A673 (cell line): ENCODE data around the gene FNDC11. TPM values are rescaled to one million over a fixed set of nuclear protein-coding genes. Genes with fewer than 3 reads are reported as not detected.

Experiments
- BruUV-seq: library from RNA; stranded (reverse); fragments of 400-500 nt; replicated peaks from 2 replicates; lab custom pipeline; 2021; lab: Mats Ljungman, UMichigan
- CTCF ChIA-PET: fragments of 300-600 bp; sonication (Branson Sonifier 250); formaldehyde crosslinking; loops from one replicate; lab custom pipeline; 2022; ENCODE audit warnings: antibody characterized with exemption; lab: Charles Lee
- POLR2A ChIA-PET: fragments of 300-600 bp; sonication (Branson Sonifier 250); formaldehyde crosslinking; loops from one replicate; lab custom pipeline; 2022; ENCODE audit warnings: antibody characterized with exemption; ENCODE audit not compliant: low non-redundant PET; lab: Charles Lee
- DNase-seq: peaks from one replicate; pipeline ENCODE4 v3.0.0-alpha.2; 2015; ENCODE audit warnings: low spot score
- H3K27ac ChIP-seq: fragments of 200-600 bp; sonication (generic); 2 replicates; pipeline ENCODE4 v1.5.1; 2016; ENCODE audit warnings: mixed run types, low read depth, mild to moderate bottlenecking, mixed read lengths, antibody characterized with exemption, low read length; ENCODE audit not compliant: poor library complexity, severe bottlenecking
- H3K27me3 ChIP-seq: fragments of 200-600 bp; sonication (generic); replicated peaks from 2 replicates; pipeline ENCODE4 v1.6.1; 2017; ENCODE audit warnings: mixed run types, low read depth, mild to moderate bottlenecking, mixed read lengths, antibody characterized with exemption, low read length; ENCODE audit not compliant: insufficient read depth, poor library complexity
- H3K36me3 ChIP-seq: fragments of 200-600 bp; sonication (generic); 2 replicates; pipeline ENCODE4 v1.6.1; 2016; ENCODE audit warnings: mixed run types, mild to moderate bottlenecking, mixed read lengths, antibody characterized with exemption, low read length; ENCODE audit not compliant: insufficient read depth, poor library complexity, severe bottlenecking
- H3K4me1 ChIP-seq: fragments of 200-600 bp; sonication (generic); 2 replicates; pipeline ENCODE4 v1.6.1; 2017; ENCODE audit warnings: mixed run types, mild to moderate bottlenecking, mixed read lengths, antibody characterized with exemption, low read length; ENCODE audit not compliant: insufficient read depth, poor library complexity, severe bottlenecking
- H3K4me3 ChIP-seq: fragments of 200-600 bp; sonication (generic); 2 replicates; pipeline ENCODE4 v1.5.1; 2016; ENCODE audit warnings: low read depth, mixed run types, mild to moderate bottlenecking, mixed read lengths, low read length; ENCODE audit not compliant: poor library complexity, severe bottlenecking
- H3K9me3 ChIP-seq: fragments of 200-600 bp; sonication (generic); 2 replicates; pipeline ENCODE4 v1.6.1; 2016; ENCODE audit warnings: mixed run types, low read depth, mild to moderate bottlenecking, mixed read lengths, antibody characterized with exemption, low read length; ENCODE audit not compliant: poor library complexity, severe bottlenecking
- EZH2 ChIP-seq: fragments of 200-600 bp; sonication (generic); IDR thresholded peaks from 2 replicates; pipeline ENCODE4 v1.6.1; 2017; ENCODE audit warnings: borderline replicate concordance, low read depth, mild to moderate bottlenecking, mixed read lengths, antibody characterized with exemption, low read length; ENCODE audit not compliant: poor library complexity, severe bottlenecking
- intact Hi-C: fragments of 100-400 bp; cut with micrococcal nuclease; formaldehyde crosslinking; loops from one replicate; pipeline ENCODE4 v1.10.0; 2022; ENCODE audit not compliant: unreplicated experiment
- total RNA-seq: library from RNA; stranded (reverse); gene quantifications from 2 replicates; pipeline ENCODE4 v1.2.3, GENCODE V29; 2021
- TF ChIP-seq, protein P1 (sequence below): fragments of 300-800, 200-600 bp; sonication (generic); conservative IDR thresholded peaks from 2 replicates; pipeline ENCODE4 v1.5.1; 2017; ENCODE audit warnings: low read depth, mild to moderate bottlenecking, antibody characterized with exemption, low read length, moderate library complexity, mixed read lengths

The FNDC11 gene
- total RNA-seq, 1 experiment from 2014 or later: 0.21 TPM

DNA sequence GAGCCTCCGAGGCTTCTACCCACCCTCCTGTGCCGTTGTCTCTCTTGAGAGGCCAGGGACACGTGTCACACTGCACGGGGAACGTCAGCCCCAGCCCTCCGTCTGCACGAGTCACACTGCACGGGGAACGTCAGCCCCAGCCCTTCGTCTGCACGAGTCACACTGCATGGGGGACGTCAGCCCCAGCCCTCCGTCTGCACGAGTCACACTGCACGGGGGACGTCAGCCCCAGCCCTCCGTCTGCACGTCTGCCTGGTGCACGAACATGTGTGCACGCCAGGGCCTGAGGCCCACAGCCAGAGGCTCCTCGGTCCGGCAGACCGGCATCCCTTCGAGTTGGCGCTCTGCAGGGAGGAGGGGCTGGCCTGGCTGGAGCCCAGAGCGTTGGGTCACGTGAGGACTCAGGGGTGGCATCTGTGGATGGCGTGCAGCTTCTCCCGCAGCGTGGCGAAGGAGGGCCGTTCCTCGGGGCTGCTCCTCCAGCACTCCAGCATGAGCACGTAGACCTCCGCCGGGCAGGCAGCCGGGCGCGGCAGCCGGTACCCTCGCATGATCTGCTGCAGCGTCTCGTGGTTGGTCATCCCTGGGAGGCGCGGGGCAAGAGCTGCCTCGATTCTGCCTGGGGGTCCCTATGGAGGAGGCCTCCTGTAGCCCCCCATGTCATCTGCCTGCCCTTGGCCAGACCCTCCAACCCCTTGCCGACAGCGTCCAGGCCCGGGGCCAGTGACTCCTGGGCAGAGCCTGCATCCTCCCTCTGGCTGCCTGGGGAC is 13.4 kb upstream of the FNDC11 start:
- ChIA-PET POLR2A (interaction anchor here (0.5 kb wide), 1 partner anchor 34 kb away, joined by 4 read pairs; the partner anchor contains the start of gene HELZ2), CTCF (no interaction called here)
- TF ChIP-seq, protein P1, sequence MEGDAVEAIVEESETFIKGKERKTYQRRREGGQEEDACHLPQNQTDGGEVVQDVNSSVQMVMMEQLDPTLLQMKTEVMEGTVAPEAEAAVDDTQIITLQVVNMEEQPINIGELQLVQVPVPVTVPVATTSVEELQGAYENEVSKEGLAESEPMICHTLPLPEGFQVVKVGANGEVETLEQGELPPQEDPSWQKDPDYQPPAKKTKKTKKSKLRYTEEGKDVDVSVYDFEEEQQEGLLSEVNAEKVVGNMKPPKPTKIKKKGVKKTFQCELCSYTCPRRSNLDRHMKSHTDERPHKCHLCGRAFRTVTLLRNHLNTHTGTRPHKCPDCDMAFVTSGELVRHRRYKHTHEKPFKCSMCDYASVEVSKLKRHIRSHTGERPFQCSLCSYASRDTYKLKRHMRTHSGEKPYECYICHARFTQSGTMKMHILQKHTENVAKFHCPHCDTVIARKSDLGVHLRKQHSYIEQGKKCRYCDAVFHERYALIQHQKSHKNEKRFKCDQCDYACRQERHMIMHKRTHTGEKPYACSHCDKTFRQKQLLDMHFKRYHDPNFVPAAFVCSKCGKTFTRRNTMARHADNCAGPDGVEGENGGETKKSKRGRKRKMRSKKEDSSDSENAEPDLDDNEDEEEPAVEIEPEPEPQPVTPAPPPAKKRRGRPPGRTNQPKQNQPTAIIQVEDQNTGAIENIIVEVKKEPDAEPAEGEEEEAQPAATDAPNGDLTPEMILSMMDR: no peak
- no peak for TF ChIP-seq EZH2
- peaks cover 15% of the 10 kb centered on the region for H3K27me3 ChIP-seq
- no peaks in the 10 kb centered on the region for H3K36me3 ChIP-seq
- BruUV-seq: no TSS peak
- peaks cover 5% of the 10 kb centered on the region for H3K4me1 ChIP-seq
- no peak for DNase-seq
- no peaks in the 10 kb centered on the region for H3K9me3 ChIP-seq
- intact Hi-C loops: no loop called here
- no peak overlapping the region for H3K27ac ChIP-seq
- H3K4me3 ChIP-seq: no peak overlapping the region

DNA sequence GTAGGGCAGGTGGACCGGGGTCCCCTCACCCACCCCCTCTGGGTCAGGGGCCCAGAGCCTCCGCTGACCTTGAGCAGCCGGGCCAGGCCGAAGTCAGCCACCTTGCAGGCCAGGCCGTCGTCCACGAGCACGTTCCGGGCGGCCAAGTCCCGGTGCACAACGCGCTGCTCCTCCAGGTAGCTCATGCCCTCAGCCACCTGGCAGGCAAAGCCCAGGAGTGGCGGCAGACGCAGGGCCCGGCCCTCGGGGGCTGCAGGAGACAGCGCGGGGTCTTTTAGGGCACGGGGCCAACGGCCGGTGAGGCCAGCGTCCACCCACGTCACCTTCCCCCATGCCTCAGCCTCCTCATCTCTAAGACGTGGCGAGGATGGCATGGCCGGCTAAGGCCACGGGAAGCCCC is 12.6 kb upstream of the FNDC11 start:
- TF ChIP-seq, protein P1: no peak
- no peak for TF ChIP-seq EZH2
- Histone ChIP-seq H3K27me3 (peaks cover 23% of the 10 kb centered on the region), H3K36me3 (no peaks in the 10 kb centered on the region), H3K27ac (no peak overlapping the region), H3K9me3 (no peaks in the 10 kb centered on the region), H3K4me1 (peaks cover 5% of the 10 kb centered on the region), H3K4me3 (no peak overlapping the region)
- intact Hi-C loops: no loop called here
- no peak for DNase-seq
- CTCF ChIA-PET: no interaction called here
- POLR2A ChIA-PET: interaction anchor here (0.5 kb wide), 1 partner anchor 33 kb away, joined by 4 read pairs; the partner anchor contains the start of gene HELZ2
- no TSS peak for BruUV-seq

DNA sequence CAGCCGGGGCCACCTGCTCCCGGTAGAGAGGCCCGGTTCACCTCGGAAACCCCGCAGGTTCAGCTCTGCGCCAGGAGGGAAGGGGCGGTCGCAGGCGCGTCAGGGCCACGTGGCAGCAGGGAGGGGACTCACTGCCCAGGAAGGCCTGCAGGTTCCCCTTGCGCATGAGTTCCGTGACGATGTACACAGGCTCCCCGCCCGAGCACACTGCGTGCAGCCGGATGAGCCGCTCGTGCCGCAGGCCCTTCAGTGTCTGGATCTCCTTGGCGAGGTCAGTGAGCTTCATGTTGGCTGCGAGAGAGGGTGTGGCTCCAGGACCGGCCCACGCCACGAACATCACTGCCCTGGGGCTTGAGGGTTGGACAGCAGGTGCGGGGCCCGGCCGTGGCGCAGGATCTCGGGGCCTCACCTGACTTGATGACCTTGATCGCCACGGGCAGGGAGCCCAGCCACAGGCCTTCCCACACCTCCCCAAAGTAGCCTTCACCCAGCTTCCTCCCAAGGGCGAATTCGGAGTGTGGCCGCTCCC is 11.9 kb upstream of the FNDC11 start:
- ChIA-PET POLR2A (interaction anchor here (0.5 kb wide), 1 partner anchor 116 kb away, joined by 3 read pairs; the partner anchor contains the start of gene RTEL1), CTCF (no interaction called here)
- Histone ChIP-seq H3K27ac (no peak overlapping the region), H3K36me3 (no peaks in the 10 kb centered on the region), H3K27me3 (peaks cover 30% of the 10 kb centered on the region), H3K4me3 (no peak overlapping the region), H3K9me3 (no peaks in the 10 kb centered on the region), H3K4me1 (peaks cover 5% of the 10 kb centered on the region)
- no TSS peak for BruUV-seq
- intact Hi-C loops: no loop called here
- TF ChIP-seq, protein P1: no peak
- no peak for TF ChIP-seq EZH2
- DNase-seq: no peak
